ENCODE measurements around the gene TGFBR3L.

Gene TGFBR3L

DNA sequence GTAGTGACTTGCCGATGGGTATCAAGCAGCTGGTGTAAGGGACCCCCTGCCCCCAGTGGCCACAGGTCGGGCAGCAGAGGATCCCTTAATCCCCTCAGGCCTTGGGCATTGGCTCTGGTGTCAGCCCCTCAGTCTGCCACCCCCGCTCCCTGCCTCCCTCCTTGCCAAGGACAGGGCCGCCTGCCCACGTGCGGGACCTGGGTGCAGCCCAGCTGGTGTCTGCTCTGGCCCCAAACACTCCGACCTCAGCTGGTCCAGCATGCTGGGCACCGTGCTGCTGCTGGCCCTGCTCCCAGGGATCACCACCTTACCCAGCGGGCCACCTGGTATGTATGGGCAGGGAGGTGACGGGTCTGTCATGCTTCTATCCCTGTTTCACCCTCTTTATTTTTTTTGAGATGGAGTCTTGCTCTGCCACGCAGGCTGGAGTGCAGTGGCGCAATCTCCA is at the start of gene TGFBR3L:
Gene TGFBR3L, plus strand, starts transcription at position 233 of the 448 bp plus-strand sequence.
- DNase-seq: no peak

GRCh38 chr19:7865262-7865911 is 49.2 kb upstream of the TGFBR3L start:
- no peak for DNase-seq

GRCh38 chr19:7866399-7867091 is 48.1 kb upstream of the TGFBR3L start:
- DNase-seq: no peak

GRCh38 chr19:7867092-7867844 is 47.4 kb upstream of the TGFBR3L start:
- no peak for DNase-seq

GRCh38 chr19:7868326-7868670 is 46.3 kb upstream of the TGFBR3L start:
- no peak for DNase-seq

- no peak for DNase-seq
Observed at GRCh38 chr19:7868671-7869452, 45.8 kb upstream of the TGFBR3L start.

DNA sequence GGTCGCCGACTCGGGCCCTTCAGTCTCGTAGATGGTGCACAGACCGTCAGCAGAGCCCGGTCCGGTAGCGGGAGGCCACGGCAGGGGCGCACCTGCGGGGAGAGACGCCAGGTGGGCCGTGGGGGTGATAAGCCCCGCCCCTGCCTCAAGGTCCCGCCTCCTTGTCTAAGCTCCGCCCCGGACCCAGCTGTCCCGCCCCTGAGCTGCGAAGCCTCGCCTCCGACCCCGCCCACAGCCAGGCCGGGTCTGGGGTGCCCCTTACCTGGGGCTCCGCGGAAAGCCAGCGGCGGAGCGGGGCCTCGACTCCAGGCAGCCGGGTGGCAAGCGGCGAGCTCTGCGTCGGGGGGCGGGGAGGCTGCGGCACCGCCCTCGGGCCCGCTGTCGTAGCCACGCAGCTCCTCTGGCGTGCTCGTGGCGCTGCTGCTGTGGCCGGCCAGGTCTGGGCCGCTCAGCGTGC is 45.1 kb upstream of the TGFBR3L start:
- DNase-seq: no peak

DNA sequence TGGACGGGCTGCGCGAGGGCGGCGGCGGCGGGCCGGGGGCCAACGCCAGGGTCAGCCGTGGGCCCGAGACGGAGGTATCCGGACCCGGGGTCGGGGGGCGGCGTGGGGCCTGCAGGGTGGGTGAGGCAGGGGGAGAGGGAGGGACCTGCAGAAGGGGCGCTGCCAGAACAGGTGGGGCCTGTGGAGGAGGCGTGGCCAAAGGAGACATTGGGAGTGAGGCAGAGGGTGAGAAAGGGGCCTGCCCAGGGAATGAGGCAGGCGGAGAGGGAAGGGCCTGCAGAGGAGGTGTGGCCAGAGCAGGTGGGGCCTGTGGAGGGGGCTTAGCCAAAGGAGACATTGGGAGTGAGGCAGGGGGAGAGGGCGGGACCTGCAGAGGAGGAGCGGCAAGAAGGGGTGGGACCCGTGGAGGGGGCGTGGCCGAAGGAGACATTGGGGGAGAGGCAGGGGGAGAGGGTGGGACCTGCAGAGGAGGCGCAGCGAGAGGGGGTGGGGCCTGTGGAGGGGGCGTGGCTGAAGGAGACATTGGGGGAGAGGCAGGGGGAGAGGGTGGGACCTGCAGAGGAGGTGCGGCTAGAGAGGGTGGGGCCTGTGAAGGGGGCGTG is 44.6 kb upstream of the TGFBR3L start:
- no peak for DNase-seq

DNA sequence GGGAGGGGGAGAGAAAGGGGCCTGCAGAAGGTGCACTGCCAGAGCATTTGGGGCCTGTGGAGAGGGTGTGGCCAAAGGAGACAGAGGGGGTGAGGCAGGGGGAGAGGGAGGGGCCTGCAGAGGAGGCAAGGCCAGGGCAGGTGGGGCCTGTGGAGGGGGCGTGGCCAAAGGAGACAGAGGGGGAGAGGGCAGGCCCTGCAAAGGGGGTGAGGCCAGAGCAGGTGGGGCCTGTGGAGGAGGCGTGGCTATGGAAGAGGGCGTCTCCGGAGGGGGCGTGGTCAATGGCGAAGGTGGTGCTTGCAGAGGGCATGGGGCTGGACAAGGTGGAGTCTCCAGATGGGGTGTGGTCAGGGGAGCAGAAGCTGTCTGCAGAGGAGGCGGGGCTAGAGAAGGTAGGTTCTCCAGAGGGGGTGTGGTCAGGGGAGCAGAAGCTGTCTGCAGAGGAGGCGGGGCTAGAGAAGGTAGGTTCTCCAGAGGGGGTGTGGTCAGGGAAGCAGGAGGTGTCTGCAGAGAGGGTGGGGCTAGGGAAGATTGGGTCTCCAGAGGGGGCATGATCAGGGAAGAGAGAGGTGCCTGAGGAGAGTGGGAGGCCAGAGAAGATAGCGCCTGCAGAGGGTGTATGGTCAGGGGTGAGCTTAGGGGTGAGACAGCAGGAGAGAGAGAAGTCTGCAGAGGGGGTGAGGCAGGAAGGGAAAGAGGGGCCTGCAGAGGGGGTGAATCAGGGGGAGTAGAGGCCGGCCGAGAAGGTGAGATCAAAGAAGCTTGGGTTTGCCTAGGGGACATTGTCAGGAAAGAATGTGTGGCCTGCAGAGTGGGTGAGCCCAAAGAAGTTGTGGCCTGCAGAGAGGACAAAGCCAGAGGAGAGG is 43.8 kb upstream of the TGFBR3L start:
- peak; percentile 21 for DNase-seq

- peak; percentile 65 for DNase-seq
Observed at GRCh38 chr19:7871437-7872305, 43.0 kb upstream of the TGFBR3L start.

- DNase-seq: no peak
Observed at GRCh38 chr19:7872306-7873204, 42.1 kb upstream of the TGFBR3L start.

GRCh38 chr19:7873304-7874075 is 41.1 kb upstream of the TGFBR3L start:
- no peak for DNase-seq

DNA sequence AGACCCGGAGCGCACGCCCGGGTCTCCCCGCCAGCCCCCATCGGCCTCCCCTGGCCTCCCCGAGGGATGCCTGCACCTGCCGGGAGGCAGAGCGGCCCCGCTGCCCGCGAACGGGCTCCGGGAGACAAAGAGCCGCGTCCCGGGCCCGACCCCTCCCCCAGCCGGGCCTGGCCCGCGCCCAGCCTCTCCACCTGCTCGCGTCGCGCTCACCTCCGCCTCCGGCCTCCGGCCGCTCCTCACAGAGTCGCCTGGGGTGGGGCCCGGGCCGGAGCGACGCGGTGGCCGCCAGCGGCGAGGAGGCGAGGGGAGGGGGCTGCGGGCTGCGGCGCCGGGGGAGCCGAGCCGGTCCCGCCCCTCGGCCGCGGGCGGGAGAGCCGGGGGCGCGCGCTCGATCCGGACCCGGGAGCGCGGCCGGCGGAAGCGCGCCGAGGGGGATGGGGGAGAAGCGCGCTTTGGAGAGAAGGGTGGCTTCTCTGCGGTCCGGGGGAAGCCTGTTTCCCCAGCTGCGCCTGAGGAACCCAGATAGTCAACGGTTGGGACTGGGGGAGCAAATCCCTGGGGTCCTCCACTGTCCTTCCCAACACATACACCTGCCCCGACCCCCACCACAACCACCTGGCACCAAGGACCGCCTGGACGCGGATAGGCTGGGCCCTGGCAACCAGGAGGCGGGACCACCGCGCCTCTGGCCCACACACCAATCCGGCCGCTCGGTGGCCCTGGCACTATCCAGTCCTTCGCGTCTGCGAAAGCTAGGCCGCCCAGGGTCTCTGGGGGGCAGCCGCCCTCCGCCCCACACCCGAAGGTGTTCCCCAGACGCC is 40.3 kb upstream of the TGFBR3L start, which contains the start of gene PRR36:
Gene PRR36, minus strand, starts transcription at position 315 of the 821 bp plus-strand sequence. CDS start 701 bp downstream, outside the sequence.
- DNase-seq: peak; percentile 92

GRCh38 chr19:7874897-7875273 is 39.7 kb upstream of the TGFBR3L start:
- no peak for DNase-seq

GRCh38 chr19:7877249-7877836 is 37.3 kb upstream of the TGFBR3L start:
- no peak for DNase-seq

DNA sequence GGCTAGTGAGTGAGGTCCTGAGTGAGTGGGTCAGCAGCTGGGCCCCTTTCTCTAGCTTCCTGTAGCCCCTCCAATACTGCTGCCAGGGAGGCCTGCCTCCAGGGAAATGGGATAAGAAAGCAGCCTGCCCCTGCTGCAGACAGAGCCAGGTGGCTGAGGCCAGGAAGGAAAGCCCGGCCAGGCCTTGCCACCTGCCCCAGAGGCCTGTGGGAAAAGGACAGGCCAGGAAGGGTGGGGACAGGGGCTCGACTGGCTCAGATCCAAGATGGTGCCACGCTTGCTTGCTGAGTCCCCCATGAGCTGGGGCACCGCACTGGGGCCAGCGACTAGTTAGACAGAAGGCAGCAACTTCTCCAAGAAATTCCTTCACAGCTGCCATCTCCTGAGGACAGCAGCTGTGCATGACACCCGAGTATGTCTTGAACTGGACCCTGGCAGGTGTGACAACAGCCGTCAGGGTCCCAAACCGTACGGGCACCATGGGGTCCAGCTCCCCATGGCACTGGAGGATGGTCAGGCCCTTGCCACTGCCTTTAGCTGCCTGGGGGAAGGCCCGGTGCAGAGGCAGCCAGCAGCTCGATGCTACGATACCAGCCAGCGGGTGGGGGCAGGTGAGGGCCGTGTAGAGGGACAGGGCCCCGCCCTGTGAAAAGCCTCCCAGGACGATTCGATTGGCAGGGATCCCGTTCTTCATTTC is 35.4 kb upstream of the TGFBR3L start:
- DNase-seq: no peak

GRCh38 chr19:7879836-7880235 is 34.8 kb upstream of the TGFBR3L start:
- peak; percentile 75 for DNase-seq
